LNCaP clone FGC (cell line): ENCODE results near the gene JAML.

Experiments
- DNase-seq: peaks from one replicate; pipeline ENCODE4 v3.0.0-alpha.2; 2011; ENCODE audit warnings: low read depth
- H3K4me3 ChIP-seq: 2 replicates; pipeline ENCODE4 v1.5.1; 2011; ENCODE audit warnings: mild to moderate bottlenecking, low read depth, low read length, control low read depth
- CTCF ChIP-seq: IDR thresholded peaks from 2 replicates; pipeline ENCODE4 v1.5.1; 2012; ENCODE audit warnings: mild to moderate bottlenecking; ENCODE audit not compliant: control insufficient read depth, insufficient read depth; ENCODE audit errors: extremely low read depth

Gene JAML

GRCh38 chr11:118251858-118252652, 27.2 kb upstream of the JAML start, which contains the start of gene MPZL3:
MPZL3 (minus strand) TSS chr11:118252365; CDS start chr11:118252294, 71 bp downstream.
- no peak for TF ChIP-seq CTCF
- peak within 1 kb of the TSS; percentile 83 for H3K4me3 ChIP-seq
- peak; percentile 97 for DNase-seq

DNA sequence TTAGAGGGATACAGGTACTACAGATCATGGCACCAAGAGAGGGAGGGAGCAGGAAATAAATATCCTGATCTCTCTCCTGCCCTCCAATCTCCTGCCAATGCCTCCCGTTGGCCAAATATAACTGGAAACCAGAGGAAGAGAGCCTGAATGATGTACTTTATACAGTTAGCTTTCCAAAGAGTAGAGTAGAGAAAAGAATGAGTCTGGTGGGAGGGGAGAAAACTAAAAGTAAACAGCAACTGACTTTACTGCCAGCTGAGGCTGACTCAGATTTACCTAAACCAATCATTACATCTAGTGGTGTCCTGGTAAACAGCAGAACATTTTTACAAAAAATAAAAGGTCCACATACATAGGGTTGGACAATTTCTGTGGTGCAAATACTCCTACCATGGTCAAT, 22.2 kb upstream of the JAML start:
- no peak for DNase-seq
- no peak overlapping the region for H3K4me3 ChIP-seq
- TF ChIP-seq CTCF: no peak

- no peak for DNase-seq
- H3K4me3 ChIP-seq: no peak overlapping the region
- TF ChIP-seq CTCF: no peak
These were observed 21.2 kb upstream of the JAML start for GRCh38 chr11:118245936-118246562.

GRCh38 chr11:118243993-118244762, 19.4 kb upstream of the JAML start:
- no peak overlapping the region for H3K4me3 ChIP-seq
- TF ChIP-seq CTCF: no peak
- DNase-seq: no peak

- H3K4me3 ChIP-seq: no peak overlapping the region
- DNase-seq: no peak
- no peak for TF ChIP-seq CTCF
These were observed 18.4 kb upstream of the JAML start for GRCh38 chr11:118243161-118243560.

DNA sequence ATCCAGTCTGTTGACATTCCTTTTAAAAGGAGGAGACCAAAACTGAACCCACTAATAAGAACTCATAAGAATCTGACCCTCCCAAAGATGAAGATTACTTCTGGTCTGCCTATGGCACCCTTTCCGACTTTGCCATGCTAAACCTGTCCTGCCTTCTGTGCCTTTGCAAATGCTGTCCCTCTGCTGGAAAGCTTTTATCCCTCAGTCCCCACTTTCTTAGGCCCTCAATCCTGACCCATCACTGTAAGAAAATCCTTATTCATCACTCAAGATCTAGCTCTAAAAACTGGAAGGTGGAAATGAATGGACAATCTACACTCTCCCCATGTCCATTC, 16.9 kb upstream of the JAML start:
- no peak for DNase-seq
- no peak overlapping the region for H3K4me3 ChIP-seq
- no peak for TF ChIP-seq CTCF
